Hematopoietic multipotent progenitor cell (in vitro differentiated cells): ENCODE data around the gene STIM1. TPM values are rescaled to one million over a fixed set of nuclear protein-coding genes. Genes with fewer than 3 reads are reported as not detected.

Source experiments
- DNase-seq, 3 donors: peaks; one replicate each; pipeline ENCODE4 v3.0.0-alpha.2; 2011 to 2015; ENCODE audit warnings: low read depth in 2 of 3, low spot score in 2 of 3
- total RNA-seq: library from RNA; depleted of rRNA; stranded (reverse); fragments of >200 nt; gene quantifications from one replicate; pipeline ENCODE4 v1.2.3, GENCODE V29; 2012

Gene STIM1
- total RNA-seq, 1 donor: 80.2 TPM

- DNase-seq: no peak
Observed at GRCh38 chr11:3830088-3830487, 25.4 kb upstream of the STIM1 start.

DNA sequence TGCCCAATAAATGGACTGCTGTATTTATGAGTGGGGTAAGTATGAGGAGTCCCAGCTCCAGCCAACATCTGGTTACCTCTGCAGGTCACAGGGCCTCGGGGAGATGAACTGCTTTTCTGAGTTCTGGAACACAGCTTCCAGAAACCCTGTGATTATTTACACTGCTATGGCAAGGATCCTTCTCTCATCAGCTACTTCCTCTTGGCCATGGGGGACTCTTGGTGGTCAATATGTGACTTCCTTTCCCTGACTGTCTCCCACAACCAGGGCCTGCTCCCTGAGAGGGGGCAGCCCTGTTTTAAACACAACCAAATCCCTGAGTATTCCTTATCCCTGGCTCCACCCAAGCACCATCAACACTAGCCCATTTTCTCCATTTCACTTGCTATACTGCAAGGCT lies 24.7 kb upstream of the STIM1 start:
- no peak for DNase-seq

- DNase-seq: no peak
Observed at GRCh38 chr11:3831378-3832239, 23.9 kb upstream of the STIM1 start.

GRCh38 chr11:3832816-3833215 lies 22.6 kb upstream of the STIM1 start:
- DNase-seq: no peak

- DNase-seq: no peak
Observed at GRCh38 chr11:3833449-3833848, 22.0 kb upstream of the STIM1 start.

DNA sequence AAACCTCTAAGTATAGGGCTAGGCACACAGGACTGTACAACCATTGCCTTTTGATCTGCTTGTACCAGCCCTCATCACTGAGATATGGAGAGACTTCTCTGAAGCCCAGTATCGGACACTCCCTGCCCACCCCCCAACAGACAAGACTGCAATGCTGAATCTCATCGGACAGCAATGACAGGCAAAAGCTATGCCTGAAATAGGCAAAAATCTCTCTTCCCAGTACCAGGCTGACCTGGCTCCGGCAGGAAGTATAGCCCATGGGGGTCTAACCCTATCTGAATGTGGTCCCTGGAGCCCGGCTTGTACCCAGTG lies 21.2 kb upstream of the STIM1 start:
- no peak for DNase-seq

- DNase-seq: peak in 1 of 3 donors; percentile 77
Observed at GRCh38 chr11:3834664-3835461, 20.6 kb upstream of the STIM1 start.

DNA sequence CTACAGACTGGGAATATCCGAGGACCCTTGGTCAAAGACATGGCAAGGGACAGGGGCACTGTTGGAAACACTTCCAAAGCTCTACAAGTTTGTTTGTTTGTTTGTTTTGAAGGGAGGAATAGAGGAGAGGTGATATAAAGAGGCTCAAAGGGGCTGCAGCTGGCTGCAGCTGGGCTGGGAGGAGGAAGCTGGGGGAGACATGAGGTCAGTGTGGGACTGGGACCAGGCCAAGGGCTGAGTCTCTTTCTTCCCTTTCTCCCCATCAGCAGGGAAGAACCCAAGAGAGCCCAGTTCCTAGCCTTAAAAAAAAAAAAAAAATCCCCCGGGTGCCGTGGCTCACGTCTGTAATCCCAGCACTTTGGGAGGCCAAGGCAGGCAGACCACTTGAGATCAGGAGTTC lies 19.7 kb upstream of the STIM1 start:
- DNase-seq: no peak

DNA sequence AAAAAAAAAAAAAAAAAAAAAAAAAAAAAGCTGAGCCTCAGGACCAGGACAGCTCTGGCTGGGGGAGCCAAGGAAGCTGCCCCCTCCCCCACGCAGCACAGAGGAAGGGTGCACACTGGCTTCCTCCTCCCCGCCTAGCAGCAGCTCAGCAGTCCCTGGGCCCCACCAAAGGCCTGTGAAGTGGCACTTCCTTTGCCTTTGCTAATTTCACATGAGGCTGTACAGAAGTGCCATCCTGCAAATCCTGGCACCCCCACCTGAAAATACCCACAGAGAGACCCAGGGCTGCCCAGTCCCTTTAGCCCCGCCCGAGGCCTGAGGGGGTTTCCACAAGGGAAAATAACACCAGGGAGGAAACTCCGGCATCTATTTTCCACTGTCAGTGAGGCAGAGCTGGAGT lies 18.6 kb upstream of the STIM1 start:
- no peak for DNase-seq

GRCh38 chr11:3837793-3838192 lies 17.7 kb upstream of the STIM1 start:
- peak in 2 of 3 donors; percentile 53 to 74 for DNase-seq

DNA sequence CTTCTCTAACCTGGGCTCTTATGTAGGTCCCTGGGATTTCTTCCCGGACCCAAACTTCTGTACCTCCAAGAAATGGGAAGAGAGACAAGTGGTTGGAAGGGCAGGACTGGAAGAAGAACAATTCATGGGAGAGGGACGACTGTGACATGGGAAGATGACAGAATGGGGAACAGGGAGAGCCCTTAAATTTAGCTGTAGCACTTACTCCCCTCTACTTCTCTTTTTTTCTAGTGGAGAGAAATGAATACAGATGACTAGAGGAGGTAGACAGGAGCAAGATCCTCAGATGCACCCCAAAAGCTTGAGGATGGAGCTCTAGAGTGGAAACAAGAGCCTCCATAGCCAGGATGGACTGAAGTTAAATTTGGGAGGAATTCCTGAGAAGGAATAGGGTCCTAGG lies 17.0 kb upstream of the STIM1 start:
- no peak for DNase-seq

- peak in 1 of 3 donors; percentile 43 for DNase-seq
Observed at GRCh38 chr11:3840004-3840869, 15.2 kb upstream of the STIM1 start.

DNA sequence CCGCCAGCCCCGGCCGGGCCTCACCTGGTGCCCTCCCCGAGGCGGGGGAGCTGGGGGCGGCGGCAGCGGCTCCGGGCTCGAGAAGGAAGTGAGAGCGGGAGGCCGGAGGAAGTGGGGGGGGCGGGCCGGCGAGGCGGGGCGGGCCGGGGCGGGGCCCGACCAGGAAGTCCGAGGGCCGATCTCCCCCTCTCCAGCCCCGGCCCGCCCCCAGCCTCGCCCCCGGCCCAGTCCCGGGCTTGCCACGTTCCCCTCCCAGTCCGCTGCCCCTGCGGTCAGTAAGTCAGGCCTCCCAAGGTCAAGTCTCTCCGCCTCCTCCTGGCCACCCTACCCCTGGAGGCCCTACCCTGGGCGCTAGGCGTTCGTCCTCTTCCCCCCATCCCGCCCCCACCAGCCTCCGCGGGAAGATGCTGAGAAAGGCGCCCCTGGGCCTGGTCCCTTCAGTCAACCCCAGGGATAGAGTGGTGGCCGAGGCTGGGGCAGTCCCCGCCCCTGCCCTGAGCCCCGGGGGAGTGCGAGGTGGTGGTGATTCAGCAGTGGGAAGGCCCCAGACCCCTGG lies 14.5 kb upstream of the STIM1 start, which contains the start of gene RHOG:
Gene RHOG (minus strand): TSS at position 90 of the 556 bp plus-strand sequence. CDS start 12,821 bp downstream, outside the sequence.
- peak in 1 of 3 donors; percentile 70 for DNase-seq

DNA sequence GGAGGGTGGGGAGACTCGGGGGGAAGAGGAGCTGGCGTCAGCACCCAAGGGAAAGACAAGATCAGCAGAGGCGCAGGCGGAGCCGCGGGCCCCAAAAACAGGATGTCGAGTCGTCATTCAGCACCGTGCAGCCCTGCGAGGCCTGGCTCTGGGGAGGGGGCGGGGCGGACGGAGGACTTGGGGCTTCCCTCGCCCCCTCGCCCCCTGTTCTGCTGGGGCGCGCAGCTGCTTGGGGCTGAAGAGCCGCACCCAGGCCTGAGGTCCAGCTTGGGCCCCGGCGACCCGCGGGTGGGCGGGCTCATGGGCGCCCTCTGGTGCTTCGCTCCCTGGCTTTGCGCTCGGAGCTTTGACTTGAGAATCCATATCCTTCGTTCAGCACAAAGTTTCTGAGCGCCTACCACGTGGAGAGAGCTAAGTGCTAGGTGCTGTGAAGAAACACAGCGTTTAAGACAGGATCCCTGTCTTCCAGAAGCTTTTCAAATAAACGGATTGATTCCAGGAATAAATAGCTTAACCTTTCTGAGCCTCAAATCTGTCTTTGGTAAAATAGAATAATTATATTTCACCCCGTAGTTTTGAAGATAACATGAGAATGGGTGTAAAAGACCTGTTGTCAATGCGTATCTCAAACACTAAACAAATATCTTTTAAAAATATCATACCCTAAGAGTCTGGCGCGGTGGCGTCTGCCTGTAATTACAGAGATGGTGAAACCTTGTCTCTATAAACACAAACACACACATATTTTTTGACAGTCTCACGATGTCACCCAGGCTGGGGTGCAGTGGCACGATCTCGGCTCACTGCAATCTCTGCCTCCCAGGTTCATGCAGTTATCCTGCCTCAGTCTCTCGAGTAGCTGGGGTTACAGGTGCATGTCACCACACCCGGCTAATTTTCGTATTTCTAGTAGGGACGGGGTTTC lies 13.8 kb upstream of the STIM1 start:
- DNase-seq: peak; percentile 85 to 97 (median 96)

- DNase-seq: no peak
Observed at GRCh38 chr11:3843326-3843725, 12.1 kb upstream of the STIM1 start.

DNA sequence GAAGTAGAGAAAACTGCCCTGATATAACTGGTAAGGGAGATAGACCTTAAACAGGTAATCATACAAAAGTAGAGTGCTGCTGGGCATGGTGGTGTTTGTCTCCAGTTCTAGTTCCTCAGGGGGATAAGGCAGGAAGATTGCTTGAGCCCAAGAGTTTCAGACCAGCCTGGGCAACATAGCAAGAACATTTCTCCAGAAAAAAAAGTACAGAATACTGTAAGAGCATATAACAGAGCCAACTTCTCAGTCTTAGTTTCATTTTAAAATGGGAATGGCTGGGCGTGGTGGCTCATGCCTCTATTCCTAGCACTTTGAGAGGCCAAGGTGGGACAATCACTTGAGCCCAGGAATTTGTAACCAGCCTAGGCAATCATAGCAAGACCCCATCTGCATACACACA lies 10.2 kb upstream of the STIM1 start:
- DNase-seq: no peak

- DNase-seq: no peak
Observed at GRCh38 chr11:3845670-3846069, 9.8 kb upstream of the STIM1 start.

GRCh38 chr11:3849297-3849874 lies 6.1 kb upstream of the STIM1 start:
- DNase-seq: peak in 2 of 3 donors; percentile 55 to 83

GRCh38 chr11:3853545-3853842 lies 2.0 kb upstream of the STIM1 start:
- DNase-seq: no peak
